NB4 (cell line): Measurements from ENCODE around the gene FRMD1.

Experiments
- DNase-seq: peaks from one replicate; pipeline ENCODE4 v3.0.0; 2010; ENCODE audit warnings: low read depth
- H3K4me3 ChIP-seq: one replicate; pipeline ENCODE4 v1.5.1; 2011; ENCODE audit warnings: mild to moderate bottlenecking, low read depth, low read length, moderate library complexity
- MYC ChIP-seq: IDR thresholded peaks from 2 replicates; pipeline ENCODE4 v1.6.1; 2011; ENCODE audit warnings: low read depth, low read length
- POLR2A ChIP-seq: IDR thresholded peaks from 2 replicates; pipeline ENCODE4 v1.6.1; 2011; ENCODE audit warnings: mild to moderate bottlenecking; ENCODE audit not compliant: insufficient read length; ENCODE audit errors: extremely low read depth
- TF ChIP-seq, protein P1 (sequence below): IDR thresholded peaks from 2 replicates; pipeline ENCODE4 v1.6.1; 2011; ENCODE audit warnings: low read depth, low read length
- TF ChIP-seq, protein P2 (sequence below): IDR thresholded peaks from one replicate; pipeline ENCODE4 v1.5.1; 2012; ENCODE audit warnings: low read depth, low read length

Gene FRMD1

DNA sequence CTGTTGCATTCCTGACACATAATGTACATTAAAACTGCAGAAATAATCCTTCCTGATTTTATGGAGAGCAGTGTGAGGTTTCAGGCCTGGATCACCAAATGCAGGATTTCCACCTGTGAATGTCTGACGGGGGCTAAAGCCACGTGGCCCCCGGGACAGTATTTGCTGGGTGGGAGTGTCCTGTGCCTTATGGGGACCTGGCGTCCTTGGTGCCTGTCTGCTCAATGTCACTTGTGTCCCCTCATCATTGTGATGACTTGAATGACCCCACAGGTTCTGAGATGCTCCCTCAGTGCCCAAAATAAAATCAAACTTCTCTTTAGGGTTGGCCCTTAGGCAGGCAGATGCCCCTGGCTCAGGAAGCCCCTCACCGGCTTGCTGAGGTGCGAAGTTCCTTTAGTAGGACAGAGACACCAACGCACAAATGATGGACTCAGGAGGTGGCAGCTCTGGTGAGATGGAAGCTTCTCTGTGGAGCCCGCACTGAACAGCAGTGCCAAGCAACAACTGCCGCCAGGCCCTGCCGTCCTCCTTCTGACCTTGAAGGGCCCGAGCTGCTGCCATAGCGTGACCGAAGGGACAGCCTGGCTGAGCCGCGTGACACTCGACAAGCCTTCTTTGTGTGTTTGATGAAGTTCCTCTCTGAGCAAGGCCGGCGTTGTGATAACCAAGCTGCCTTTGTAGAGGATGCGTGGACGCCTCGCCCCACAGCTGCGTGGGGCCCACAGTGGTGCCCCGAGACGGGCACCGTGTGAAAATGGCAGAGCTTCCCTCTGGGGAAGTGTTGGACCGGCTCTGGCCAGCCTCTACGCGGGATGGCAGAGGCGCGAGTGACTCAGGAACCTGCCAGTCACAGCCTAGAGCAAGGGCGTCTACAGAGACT, 30.9 kb downstream of the FRMD1 start:
- H3K4me3 ChIP-seq: no peak overlapping the region
- TF ChIP-seq, protein P1, sequence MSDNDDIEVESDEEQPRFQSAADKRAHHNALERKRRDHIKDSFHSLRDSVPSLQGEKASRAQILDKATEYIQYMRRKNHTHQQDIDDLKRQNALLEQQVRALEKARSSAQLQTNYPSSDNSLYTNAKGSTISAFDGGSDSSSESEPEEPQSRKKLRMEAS: no peak
- no peak for TF ChIP-seq POLR2A
- TF ChIP-seq, protein P2, sequence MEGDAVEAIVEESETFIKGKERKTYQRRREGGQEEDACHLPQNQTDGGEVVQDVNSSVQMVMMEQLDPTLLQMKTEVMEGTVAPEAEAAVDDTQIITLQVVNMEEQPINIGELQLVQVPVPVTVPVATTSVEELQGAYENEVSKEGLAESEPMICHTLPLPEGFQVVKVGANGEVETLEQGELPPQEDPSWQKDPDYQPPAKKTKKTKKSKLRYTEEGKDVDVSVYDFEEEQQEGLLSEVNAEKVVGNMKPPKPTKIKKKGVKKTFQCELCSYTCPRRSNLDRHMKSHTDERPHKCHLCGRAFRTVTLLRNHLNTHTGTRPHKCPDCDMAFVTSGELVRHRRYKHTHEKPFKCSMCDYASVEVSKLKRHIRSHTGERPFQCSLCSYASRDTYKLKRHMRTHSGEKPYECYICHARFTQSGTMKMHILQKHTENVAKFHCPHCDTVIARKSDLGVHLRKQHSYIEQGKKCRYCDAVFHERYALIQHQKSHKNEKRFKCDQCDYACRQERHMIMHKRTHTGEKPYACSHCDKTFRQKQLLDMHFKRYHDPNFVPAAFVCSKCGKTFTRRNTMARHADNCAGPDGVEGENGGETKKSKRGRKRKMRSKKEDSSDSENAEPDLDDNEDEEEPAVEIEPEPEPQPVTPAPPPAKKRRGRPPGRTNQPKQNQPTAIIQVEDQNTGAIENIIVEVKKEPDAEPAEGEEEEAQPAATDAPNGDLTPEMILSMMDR: no peak
- TF ChIP-seq MYC: no peak
- DNase-seq: no peak

DNA sequence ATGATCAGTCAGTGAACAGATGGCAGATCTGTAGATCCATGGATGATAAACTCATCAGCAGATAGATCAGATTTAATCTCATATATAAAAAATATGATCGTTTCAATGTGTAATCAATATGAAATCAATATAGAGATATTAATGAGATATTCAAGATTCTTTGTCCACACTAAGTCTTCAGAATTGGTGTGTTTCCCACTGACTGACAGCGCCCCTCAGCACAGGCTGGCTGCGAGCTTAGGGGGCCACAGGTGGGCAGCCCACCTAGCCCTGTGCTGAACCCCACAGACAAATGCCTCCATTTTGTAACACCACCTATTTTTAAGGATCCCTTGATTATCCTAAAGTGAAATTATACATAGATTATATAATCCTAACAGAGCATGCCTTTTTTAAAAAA, 32.3 kb downstream of the FRMD1 start:
- no peak for DNase-seq
- TF ChIP-seq POLR2A: no peak
- TF ChIP-seq, protein P2: no peak
- TF ChIP-seq, protein P1: no peak
- no peak for TF ChIP-seq MYC
- H3K4me3 ChIP-seq: no peak overlapping the region

DNA sequence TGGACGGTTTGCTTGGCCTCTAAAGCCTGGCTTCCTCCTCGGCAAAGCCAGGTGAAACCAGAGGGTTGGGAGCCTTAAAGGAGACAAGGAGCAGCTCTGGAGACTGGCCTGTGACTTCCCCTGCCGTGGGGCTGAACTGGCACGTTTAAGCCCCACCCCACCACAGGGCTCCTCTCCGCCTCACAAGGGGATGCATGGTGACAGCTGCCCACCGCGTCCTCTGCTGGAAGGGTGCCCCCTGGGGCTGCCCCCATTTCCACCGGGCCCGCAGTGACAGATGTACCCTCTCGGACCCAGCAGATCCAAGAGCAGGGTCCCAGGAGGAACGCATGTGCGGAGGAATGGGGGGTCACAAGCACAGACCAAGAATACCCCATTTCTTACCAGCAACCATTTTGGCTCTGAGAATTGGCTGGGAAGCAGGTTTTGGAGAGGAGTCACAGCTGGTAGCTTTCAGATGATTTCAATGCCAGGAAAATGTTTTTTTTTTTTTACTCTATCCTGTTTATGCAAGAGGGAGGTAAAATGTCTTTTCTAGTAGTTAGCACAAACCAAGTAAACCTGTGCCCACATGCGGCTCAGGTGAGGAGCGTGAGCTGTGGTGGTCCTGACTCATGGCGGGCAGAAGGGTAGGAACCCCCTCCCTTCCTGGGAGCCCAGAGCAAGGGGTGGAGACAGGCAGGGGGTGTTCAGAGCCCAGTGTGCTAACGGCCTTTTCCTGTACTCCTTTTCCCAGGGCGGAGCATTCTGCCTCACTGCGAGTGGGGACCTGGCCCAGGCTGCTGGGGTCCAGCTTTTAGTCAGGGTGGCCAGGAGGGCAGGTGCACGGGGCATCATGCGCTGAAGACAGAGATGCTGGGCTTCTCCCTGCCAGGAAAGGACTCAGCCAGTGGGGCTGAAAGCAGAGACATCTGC, 33.0 kb downstream of the FRMD1 start:
- TF ChIP-seq, protein P2: no peak
- TF ChIP-seq, protein P1: no peak
- no peak for TF ChIP-seq POLR2A
- no peak for TF ChIP-seq MYC
- H3K4me3 ChIP-seq: no peak overlapping the region
- DNase-seq: no peak

DNA sequence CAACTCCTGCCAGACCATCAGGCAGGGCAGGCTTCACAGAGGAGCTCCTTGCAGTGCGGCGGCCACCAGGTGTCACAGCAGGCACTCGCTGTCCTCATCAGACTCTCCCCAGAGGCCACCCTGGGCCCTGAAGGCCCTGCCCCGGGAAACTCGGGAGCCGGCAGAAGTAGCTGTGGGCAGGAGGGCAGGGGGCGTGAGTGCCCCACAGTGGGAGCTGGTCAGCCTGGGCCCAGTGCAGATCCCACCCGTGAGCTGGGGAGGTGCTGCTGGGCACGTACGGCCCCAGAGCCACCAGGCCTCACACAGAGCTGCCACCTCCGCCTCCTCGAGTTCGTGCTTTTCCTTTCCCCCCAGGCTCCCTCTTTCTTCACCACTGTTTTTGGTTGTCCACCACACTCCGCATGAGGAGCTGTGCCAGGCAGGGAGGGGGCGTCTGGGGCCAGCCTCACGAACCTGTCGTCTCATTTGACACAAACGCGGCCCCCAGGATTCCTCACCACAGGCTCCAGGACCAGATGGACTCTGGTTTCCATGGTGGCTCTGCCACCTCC, 33.8 kb downstream of the FRMD1 start:
- TF ChIP-seq, protein P2: no peak
- TF ChIP-seq POLR2A (no peak), MYC (no peak)
- TF ChIP-seq, protein P1: no peak
- no peak for DNase-seq
- no peak overlapping the region for H3K4me3 ChIP-seq

DNA sequence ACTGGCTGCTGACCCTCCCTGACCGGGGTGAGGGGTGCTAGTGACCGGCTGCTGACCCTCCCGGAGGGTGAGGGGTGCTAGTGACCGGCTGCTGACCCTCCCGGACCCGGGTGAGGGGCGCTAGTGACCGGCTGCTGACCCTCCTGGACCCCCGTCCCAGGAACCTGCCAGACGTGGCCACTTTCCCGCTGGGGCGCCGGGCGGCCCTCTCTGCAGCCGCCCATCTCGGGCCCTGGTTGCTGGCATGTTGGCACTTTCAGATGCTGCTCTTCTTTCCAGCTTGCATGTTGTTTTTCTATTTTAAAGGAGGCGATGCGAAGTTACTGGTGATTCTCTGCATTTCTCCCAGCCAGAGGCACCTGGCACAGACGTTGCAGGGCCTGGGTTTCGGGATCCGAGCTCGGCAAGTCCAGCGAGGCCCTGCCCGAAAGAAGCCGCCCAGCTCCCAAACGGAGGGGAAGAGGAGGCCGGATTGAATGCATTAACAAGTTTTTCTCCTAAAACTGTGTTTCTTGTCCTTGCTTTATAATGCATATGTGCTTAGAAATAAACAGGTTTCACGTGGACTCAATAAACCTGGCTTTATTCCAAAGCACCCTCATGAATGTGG, 34.4 kb downstream of the FRMD1 start:
- H3K4me3 ChIP-seq: no peak overlapping the region
- TF ChIP-seq MYC: no peak
- TF ChIP-seq, protein P2: no peak
- no peak for TF ChIP-seq POLR2A
- DNase-seq: no peak
